NCI-H774 (cell line): Measurements from ENCODE around the gene PI4K2B.
"Not testable (repeated sequence)": the region's sequence is repeated elsewhere in the genome, so short reads cannot be mapped to it uniquely, and the experiment has no call there.

Experiments used
- DNase-seq: peaks from one replicate; lab custom pipeline; 2025; lab: John Stamatoyannopoulos, UW

PI4K2B gene

GRCh38 chr4:25233737-25234389, at the start of gene PI4K2B:
Gene PI4K2B (plus strand): TSS chr4:25234033. CDS start chr4:25234164, 131 bp downstream.
- DNase-seq, result peak; percentile 93

- no peak for DNase-seq
Observed at GRCh38 chr4:25184056-25184455, 49.8 kb upstream of the PI4K2B start.

GRCh38 chr4:25190407-25190806, 43.4 kb upstream of the PI4K2B start:
- DNase-seq, result no peak

- DNase-seq, result no peak
Observed at GRCh38 chr4:25198713-25199112, 35.1 kb upstream of the PI4K2B start.

- DNase-seq, result no peak
Observed at GRCh38 chr4:25207997-25208396, 25.8 kb upstream of the PI4K2B start.

- no peak for DNase-seq
Observed at GRCh38 chr4:25209702-25210101, 24.1 kb upstream of the PI4K2B start.

- no peak for DNase-seq
Observed at GRCh38 chr4:25211721-25212120, 22.1 kb upstream of the PI4K2B start.

- no peak for DNase-seq
Observed at GRCh38 chr4:25212822-25213221, 21.0 kb upstream of the PI4K2B start.

- no peak for DNase-seq
Observed at GRCh38 chr4:25213347-25213979, 20.4 kb upstream of the PI4K2B start.

GRCh38 chr4:25214750-25215149, 19.1 kb upstream of the PI4K2B start:
- DNase-seq, result not testable (repeated sequence)

GRCh38 chr4:25215511-25215910, 18.3 kb upstream of the PI4K2B start:
- no peak for DNase-seq

GRCh38 chr4:25221377-25221776, 12.5 kb upstream of the PI4K2B start:
- no peak for DNase-seq

- no peak for DNase-seq
Observed at GRCh38 chr4:25223802-25224375, 9.9 kb upstream of the PI4K2B start.

- DNase-seq, result no peak
Observed at GRCh38 chr4:25229804-25230203, 4.0 kb upstream of the PI4K2B start.

- no peak for DNase-seq
Observed at GRCh38 chr4:25233194-25233593, 639 bp upstream of the PI4K2B start.

GRCh38 chr4:25234390-25235370, 847 bp downstream of the PI4K2B start:
- no peak for DNase-seq

GRCh38 chr4:25235401-25235800, 1.6 kb downstream of the PI4K2B start:
- DNase-seq, result no peak

- DNase-seq, result not testable (repeated sequence)
Observed at GRCh38 chr4:25236030-25236429, 2.2 kb downstream of the PI4K2B start.

GRCh38 chr4:25236971-25237370, 3.1 kb downstream of the PI4K2B start:
- no peak for DNase-seq

- no peak for DNase-seq
Observed at GRCh38 chr4:25238052-25238451, 4.2 kb downstream of the PI4K2B start.

- DNase-seq, result not testable (repeated sequence)
Observed at GRCh38 chr4:25239528-25239927, 5.7 kb downstream of the PI4K2B start.

GRCh38 chr4:25240754-25241210, 6.9 kb downstream of the PI4K2B start:
- not testable (repeated sequence) for DNase-seq
